ENCODE measurements around the gene FYN. TPM values are rescaled to one million over a fixed set of nuclear protein-coding genes. Genes with fewer than 3 reads are reported as not detected.

Gene FYN
- total and polyA plus RNA-seq, 2 of the 8 experiments (the other 6 are each of a cell fraction or from before 2014, with no cell fraction given): 46.8 to 97.2 TPM

DNA sequence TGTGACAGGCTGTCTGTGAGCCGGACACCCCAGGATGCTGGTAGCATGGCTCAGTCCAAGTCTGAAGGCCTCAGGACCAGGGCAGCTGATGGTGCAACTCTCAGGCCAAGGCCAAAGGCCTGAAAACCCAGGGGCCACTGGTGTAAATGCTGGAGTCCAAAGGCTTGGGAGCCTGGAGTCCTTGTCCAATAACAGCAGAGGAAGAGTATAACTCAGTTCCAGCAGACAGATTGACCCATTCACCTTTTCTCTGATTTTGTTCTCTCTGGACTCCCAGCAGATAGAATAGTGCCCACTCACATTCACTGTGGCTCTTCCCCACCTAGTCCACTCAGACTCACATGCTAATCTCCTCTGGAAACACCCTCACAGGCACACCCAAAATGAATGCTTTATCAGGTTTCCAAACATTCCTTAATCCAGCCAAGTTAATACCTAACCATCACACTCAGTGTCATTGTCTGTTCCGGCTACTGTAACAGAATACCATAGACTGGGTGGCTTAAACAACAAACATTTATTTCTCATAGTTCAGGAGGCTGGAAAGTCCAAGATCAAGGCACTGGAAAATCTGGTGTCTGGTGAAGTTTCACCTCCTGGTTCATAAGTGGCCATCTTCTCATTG, 262.6 kb downstream of the FYN start:
- no peak overlapping the region for H3K4me3 ChIP-seq (ENCODE audit: extremely low read depth in 1 of 4, insufficient read depth in 2 of 4, low read depth in 3 of 4, low read length in 4 of 4)
- H4K91ac ChIP-seq (replicated peaks; ENCODE audit: insufficient read length, low read length): no peak overlapping the region
- H3K79me2 ChIP-seq (ENCODE audit: control insufficient read depth in 1 of 2, insufficient read depth in 2 of 2, low read length in 2 of 2): no peaks in the 10 kb centered on the region
- H4K5ac ChIP-seq (ENCODE audit: insufficient read length, low read depth, low read length): no peak overlapping the region
- H3K4me2 ChIP-seq (ENCODE audit: insufficient read depth in 1 of 2, low read depth in 2 of 2, low read length in 2 of 2): no peak overlapping the region
- FAIRE-seq: no peak
- no peak overlapping the region for H2BK15ac ChIP-seq (ENCODE audit: low read length)
- no peak overlapping the region for H2AK5ac ChIP-seq (ENCODE audit: low read depth, low read length)
- no peak overlapping the region for H2AFZ ChIP-seq (ENCODE audit: low read length)
- no peak overlapping the region for H3K56ac ChIP-seq (replicated peaks; ENCODE audit: insufficient read length, low read depth, low read length)
- WGBS, 2 experiments (ENCODE audit: extremely low coverage in 1 of 2, insufficient coverage in 1 of 2, insufficient read length in 1 of 2, insufficient replicate concordance in 2 of 2, low coverage in 1 of 2, low lambda C conversion rate in 2 of 2, missing lambda C conversion rate in 1 of 2): 89% methylated on average over 2 of the region's 2 CpGs; no CpG with 5 or more reads in 1 of the 2 experiments
- no peak overlapping the region for H4K8ac ChIP-seq (ENCODE audit: extremely low read depth, insufficient read depth, low read length)
- peaks cover 6 to 10% (median 8%) of the 10 kb centered on the region in 4 experiments for H3K4me1 ChIP-seq (replicated peaks in 1 of 4; ENCODE audit: control insufficient read depth in 3 of 4, insufficient read depth in 4 of 4, low read length in 3 of 4)
- H3K4ac ChIP-seq (replicated peaks; ENCODE audit: insufficient read length, low read depth, low read length): no peak overlapping the region
- CTCF ChIA-PET (ENCODE audit: partially characterized antibody): no interaction called here
- no peak overlapping the region for H3K9ac ChIP-seq (replicated peaks in 1 of 4; ENCODE audit: extremely low read depth in 1 of 4, low read depth in 3 of 4, low read length in 3 of 4)
- no peak overlapping the region for H2BK20ac ChIP-seq (ENCODE audit: low read length)
- POLR2A ChIA-PET (ENCODE audit: partially characterized antibody): no interaction called here
- DNase-seq (ENCODE audit: low read depth in 1 of 2, low spot score in 2 of 2): no peak
- no peaks in the 10 kb centered on the region for H3K79me1 ChIP-seq (ENCODE audit: low read depth, low read length)
- peaks cover 6% of the 10 kb centered on the region for H3K23me2 ChIP-seq (ENCODE audit: low read depth, low read length)
- H2BK5ac ChIP-seq (ENCODE audit: low read depth, low read length): no peak overlapping the region
- H4K20me1 ChIP-seq (replicated peaks in 1 of 2; ENCODE audit: control insufficient read depth in 1 of 2, insufficient read depth in 2 of 2, low read length in 2 of 2): no peaks in the 10 kb centered on the region
- no peak overlapping the region for H2BK12ac ChIP-seq (ENCODE audit: low read depth, low read length)
- H2BK120ac ChIP-seq (replicated peaks; ENCODE audit: low read depth, low read length): no peak overlapping the region
- H3K9me3 ChIP-seq (ENCODE audit: insufficient read depth in 2 of 2, low read depth in 1 of 2, low read length in 1 of 2): peaks cover 0 to 2% of the 10 kb centered on the region in 2 experiments; a peak in 1 of 4 replicates
- no peak overlapping the region for H3K27ac ChIP-seq (ENCODE audit: low read depth, low read length)
- no peaks in the 10 kb centered on the region; a peak in 1 of 7 replicates for H3K27me3 ChIP-seq (replicated peaks in 1 of 4; ENCODE audit: control insufficient read depth in 3 of 4, extremely low read depth in 1 of 4, insufficient read depth in 3 of 4, low read length in 3 of 4)
- no peak overlapping the region for H3K14ac ChIP-seq (ENCODE audit: insufficient read length)
- no peaks in the 10 kb centered on the region for H3K36me3 ChIP-seq (ENCODE audit: control insufficient read depth in 2 of 4, insufficient read depth in 4 of 4, low read length in 3 of 4)
- H3K23ac ChIP-seq (ENCODE audit: insufficient read length): no peak overlapping the region
- H3K18ac ChIP-seq (ENCODE audit: extremely low read depth, low read length): no peak overlapping the region
- TF ChIP-seq JUND (IDR thresholded peaks at IDR 0.05; ENCODE audit: low read length) (no peak), NRF1 (IDR thresholded peaks at IDR 0.05; ENCODE audit: low read depth, low read length) (no peak), CEBPB (IDR thresholded peaks at IDR 0.05; ENCODE audit: low read depth, low read length) (no peak), POU5F1 (IDR thresholded peaks at IDR 0.05; ENCODE audit: low read depth, low read length) (no peak), POLR2AphosphoS5 (IDR thresholded peaks at IDR 0.05; ENCODE audit: low read depth, low read length) (no peak), BACH1 (IDR thresholded peaks at IDR 0.05; ENCODE audit: low read length) (no peak), FOSL1 (IDR thresholded peaks at IDR 0.05; ENCODE audit: insufficient read depth, low read depth, low read length) (no peak), ASH2L (IDR thresholded peaks at IDR 0.05; ENCODE audit: low read length) (no peak), NANOG (IDR thresholded peaks at IDR 0.05; ENCODE audit: insufficient read depth, low read depth, low read length, poor library complexity, severe bottlenecking) (no peak), TAF7 (optimal IDR thresholded peaks at IDR 0.05; ENCODE audit: borderline replicate concordance, low read depth, low read length) (no peak), JUN (IDR thresholded peaks at IDR 0.05; ENCODE audit: low read depth, low read length) (no peak)
- TF ChIP-seq, protein P1, sequence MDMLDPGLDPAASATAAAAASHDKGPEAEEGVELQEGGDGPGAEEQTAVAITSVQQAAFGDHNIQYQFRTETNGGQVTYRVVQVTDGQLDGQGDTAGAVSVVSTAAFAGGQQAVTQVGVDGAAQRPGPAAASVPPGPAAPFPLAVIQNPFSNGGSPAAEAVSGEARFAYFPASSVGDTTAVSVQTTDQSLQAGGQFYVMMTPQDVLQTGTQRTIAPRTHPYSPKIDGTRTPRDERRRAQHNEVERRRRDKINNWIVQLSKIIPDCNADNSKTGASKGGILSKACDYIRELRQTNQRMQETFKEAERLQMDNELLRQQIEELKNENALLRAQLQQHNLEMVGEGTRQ (IDR thresholded peaks at IDR 0.05; ENCODE audit: low read length): no peak
- TF ChIP-seq, protein P2, sequence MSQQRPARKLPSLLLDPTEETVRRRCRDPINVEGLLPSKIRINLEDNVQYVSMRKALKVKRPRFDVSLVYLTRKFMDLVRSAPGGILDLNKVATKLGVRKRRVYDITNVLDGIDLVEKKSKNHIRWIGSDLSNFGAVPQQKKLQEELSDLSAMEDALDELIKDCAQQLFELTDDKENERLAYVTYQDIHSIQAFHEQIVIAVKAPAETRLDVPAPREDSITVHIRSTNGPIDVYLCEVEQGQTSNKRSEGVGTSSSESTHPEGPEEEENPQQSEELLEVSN (IDR thresholded peaks at IDR 0.05): no peak
